SU-DHL-6 (cell line): Measurements from ENCODE around the gene LCNL1.

ENCODE experiments used
- H2AFZ ChIP-seq: fragments of 200-600 bp; sonication (generic); 2 replicates; pipeline ENCODE4 v1.6.1; 2014; ENCODE audit warnings: low read depth, mild to moderate bottlenecking, moderate library complexity, mixed read lengths, antibody characterized with exemption, low read length; ENCODE audit not compliant: severe bottlenecking
- H3F3A ChIP-seq: fragments of 200-600 bp; shearing (Covaris generic); 2 replicates; pipeline ENCODE4 v1.6.0; 2016; ENCODE audit warnings: antibody characterized with exemption, mild to moderate bottlenecking; ENCODE audit not compliant: insufficient read depth
- H3K27ac ChIP-seq: fragments of 200-600 bp; sonication (generic); 2 replicates; pipeline ENCODE4 v1.5.1; 2016; ENCODE audit warnings: low read depth, mild to moderate bottlenecking, low read length, moderate library complexity, mixed read lengths
- H3K27me3 ChIP-seq: fragments of 200-600 bp; sonication (generic), shearing (Covaris generic); 2 replicates; pipeline ENCODE4 v1.6.0; 2014; ENCODE audit warnings: mild to moderate bottlenecking, low read length
- H3K36me3 ChIP-seq: fragments of 200-600 bp; sonication (generic); 2 replicates; pipeline ENCODE4 v1.6.1; 2014; ENCODE audit warnings: mild to moderate bottlenecking, low read length, mixed read lengths
- H3K4me2 ChIP-seq: fragments of 300-600, 200-600 bp; shearing (Covaris generic), sonication (generic); 2 replicates; pipeline ENCODE4 v1.6.0; 2014; ENCODE audit warnings: low read length, low read depth, mild to moderate bottlenecking; ENCODE audit not compliant: poor library complexity, severe bottlenecking
- H3K4me3 ChIP-seq: fragments of 200-600 bp; sonication (generic); 2 replicates; pipeline ENCODE4 v1.5.1; 2014; ENCODE audit warnings: antibody characterized with exemption, low read length, mild to moderate bottlenecking, mixed read lengths; ENCODE audit not compliant: insufficient read depth, poor library complexity, severe bottlenecking
- H3K79me2 ChIP-seq: fragments of 200-600 bp; sonication (generic); 2 replicates; pipeline ENCODE4 v1.6.1; 2014; ENCODE audit warnings: mild to moderate bottlenecking, low read length, moderate library complexity; ENCODE audit not compliant: insufficient read depth
- H3K9ac ChIP-seq: fragments of 200-600 bp; sonication (generic); 2 replicates; pipeline ENCODE4 v1.7.0; 2014; ENCODE audit warnings: mild to moderate bottlenecking, low read length
- H3K9me2 ChIP-seq: fragments of 200-600 bp; sonication (generic); replicated peaks from 2 replicates; pipeline ENCODE4 v1.6.1; 2014; ENCODE audit warnings: low read length; ENCODE audit not compliant: insufficient read depth
- H3K9me3 ChIP-seq: fragments of 200-600 bp; sonication (generic); 2 replicates; pipeline ENCODE4 v1.6.1; 2014; ENCODE audit warnings: low read length, mixed read lengths; ENCODE audit not compliant: insufficient read depth
- H4K20me1 ChIP-seq: fragments of 200-600 bp; sonication (generic); 2 replicates; pipeline ENCODE4 v1.6.1; 2014; ENCODE audit warnings: low read depth, mild to moderate bottlenecking, antibody characterized with exemption, low read length, moderate library complexity, mixed read lengths
- EZH2phosphoT487 ChIP-seq: fragments of 200-600 bp; sonication (generic), shearing (Covaris generic); conservative IDR thresholded peaks from 2 replicates; pipeline ENCODE4 v1.6.1; 2018; ENCODE audit warnings: mild to moderate bottlenecking, antibody characterized with exemption, low read length, moderate library complexity, mixed read lengths
- TF ChIP-seq, protein P1 (sequence below): fragments of 200-600 bp; sonication (generic); IDR thresholded peaks from one replicate; pipeline ENCODE4 v1.5.1; 2017; ENCODE audit warnings: antibody characterized with exemption, mild to moderate bottlenecking, low read length, moderate library complexity; ENCODE audit not compliant: insufficient read depth, poor library complexity, severe bottlenecking

LCNL1 gene

DNA sequence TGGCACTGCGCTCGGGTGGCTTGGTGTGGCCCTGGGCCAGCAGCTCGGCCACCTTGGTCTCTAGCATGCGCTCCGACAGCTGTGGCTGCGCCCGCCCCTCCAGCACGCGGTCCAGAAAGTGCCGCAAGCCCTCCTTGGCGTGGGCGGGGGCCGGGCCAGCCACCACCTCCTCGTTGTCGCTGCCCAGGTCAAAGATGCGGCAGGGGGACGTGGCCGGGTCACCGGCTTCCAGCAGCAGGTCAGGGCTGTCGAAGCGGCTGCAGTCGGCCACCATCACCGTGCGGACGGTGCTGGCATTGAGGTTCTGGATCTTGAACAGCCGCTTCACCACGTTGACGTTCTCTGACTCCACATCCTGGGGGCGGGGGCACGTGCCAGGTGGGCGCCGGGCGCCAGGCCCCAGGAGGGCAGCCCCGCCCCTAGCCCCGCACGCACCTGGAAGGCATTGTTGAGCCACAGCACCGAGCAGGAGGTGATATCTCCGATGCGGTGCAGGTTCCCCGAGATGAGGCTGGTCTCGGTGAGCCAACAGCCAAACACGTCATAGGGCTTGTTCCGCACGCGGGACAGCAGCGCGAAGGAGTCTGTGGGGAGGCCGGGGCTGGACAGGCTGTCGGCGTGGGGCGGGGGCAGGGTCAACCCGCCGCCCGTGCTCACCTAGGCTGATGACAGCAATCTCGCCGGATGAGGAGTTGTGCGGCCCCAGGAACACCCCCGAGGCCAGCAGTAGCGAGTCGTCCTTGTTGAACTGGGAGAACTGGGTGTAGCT, 40.5 kb upstream of the LCNL1 start:
- Histone ChIP-seq H4K20me1 (no peaks in the 10 kb centered on the region), H3K36me3 (no peaks in the 10 kb centered on the region), H3K27me3 (no peaks in the 10 kb centered on the region), H3K4me2 (no peak overlapping the region), H3K79me2 (peaks cover 8% of the 10 kb centered on the region), H3K27ac (no peak overlapping the region), H2AFZ (no peak overlapping the region), H3K9ac (no peak overlapping the region), H3K9me2 (no peaks in the 10 kb centered on the region), H3K9me3 (no peaks in the 10 kb centered on the region), H3K4me3 (no peak overlapping the region), H3F3A (no peaks in the 10 kb centered on the region; the same call in 1 of the 2 replicates)
- TF ChIP-seq, protein P1, sequence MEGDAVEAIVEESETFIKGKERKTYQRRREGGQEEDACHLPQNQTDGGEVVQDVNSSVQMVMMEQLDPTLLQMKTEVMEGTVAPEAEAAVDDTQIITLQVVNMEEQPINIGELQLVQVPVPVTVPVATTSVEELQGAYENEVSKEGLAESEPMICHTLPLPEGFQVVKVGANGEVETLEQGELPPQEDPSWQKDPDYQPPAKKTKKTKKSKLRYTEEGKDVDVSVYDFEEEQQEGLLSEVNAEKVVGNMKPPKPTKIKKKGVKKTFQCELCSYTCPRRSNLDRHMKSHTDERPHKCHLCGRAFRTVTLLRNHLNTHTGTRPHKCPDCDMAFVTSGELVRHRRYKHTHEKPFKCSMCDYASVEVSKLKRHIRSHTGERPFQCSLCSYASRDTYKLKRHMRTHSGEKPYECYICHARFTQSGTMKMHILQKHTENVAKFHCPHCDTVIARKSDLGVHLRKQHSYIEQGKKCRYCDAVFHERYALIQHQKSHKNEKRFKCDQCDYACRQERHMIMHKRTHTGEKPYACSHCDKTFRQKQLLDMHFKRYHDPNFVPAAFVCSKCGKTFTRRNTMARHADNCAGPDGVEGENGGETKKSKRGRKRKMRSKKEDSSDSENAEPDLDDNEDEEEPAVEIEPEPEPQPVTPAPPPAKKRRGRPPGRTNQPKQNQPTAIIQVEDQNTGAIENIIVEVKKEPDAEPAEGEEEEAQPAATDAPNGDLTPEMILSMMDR, result no peak
- no peak for TF ChIP-seq EZH2phosphoT487

DNA sequence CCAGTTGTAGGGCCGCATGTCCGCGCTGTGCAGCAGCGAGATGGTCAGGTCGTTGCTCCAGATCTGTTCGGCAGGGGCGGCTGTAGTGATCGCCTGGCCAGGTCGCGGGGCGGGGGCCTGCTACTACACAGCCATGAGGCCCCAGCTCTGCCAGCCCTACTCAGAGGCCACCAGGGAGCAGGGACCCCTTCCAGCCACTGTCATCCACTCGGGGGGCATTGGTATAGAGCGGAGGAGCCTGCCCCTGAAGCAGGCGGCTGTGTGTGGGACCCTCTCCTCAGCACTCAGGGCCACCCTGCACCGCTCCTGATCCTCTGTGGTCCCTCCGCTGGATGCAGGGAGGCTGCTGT, 39.9 kb upstream of the LCNL1 start:
- no peaks in the 10 kb centered on the region for H3F3A ChIP-seq
- no peak overlapping the region for H3K9ac ChIP-seq
- H3K36me3 ChIP-seq, result no peaks in the 10 kb centered on the region
- no peaks in the 10 kb centered on the region for H4K20me1 ChIP-seq
- H3K27me3 ChIP-seq, result no peaks in the 10 kb centered on the region
- TF ChIP-seq, protein P1, result no peak
- TF ChIP-seq EZH2phosphoT487, result no peak
- H3K9me2 ChIP-seq, result no peaks in the 10 kb centered on the region
- H3K27ac ChIP-seq, result no peak overlapping the region
- H2AFZ ChIP-seq, result no peak overlapping the region
- no peaks in the 10 kb centered on the region for H3K9me3 ChIP-seq
- H3K4me2 ChIP-seq, result no peak overlapping the region
- no peak overlapping the region for H3K4me3 ChIP-seq
- peaks cover 8% of the 10 kb centered on the region for H3K79me2 ChIP-seq

DNA sequence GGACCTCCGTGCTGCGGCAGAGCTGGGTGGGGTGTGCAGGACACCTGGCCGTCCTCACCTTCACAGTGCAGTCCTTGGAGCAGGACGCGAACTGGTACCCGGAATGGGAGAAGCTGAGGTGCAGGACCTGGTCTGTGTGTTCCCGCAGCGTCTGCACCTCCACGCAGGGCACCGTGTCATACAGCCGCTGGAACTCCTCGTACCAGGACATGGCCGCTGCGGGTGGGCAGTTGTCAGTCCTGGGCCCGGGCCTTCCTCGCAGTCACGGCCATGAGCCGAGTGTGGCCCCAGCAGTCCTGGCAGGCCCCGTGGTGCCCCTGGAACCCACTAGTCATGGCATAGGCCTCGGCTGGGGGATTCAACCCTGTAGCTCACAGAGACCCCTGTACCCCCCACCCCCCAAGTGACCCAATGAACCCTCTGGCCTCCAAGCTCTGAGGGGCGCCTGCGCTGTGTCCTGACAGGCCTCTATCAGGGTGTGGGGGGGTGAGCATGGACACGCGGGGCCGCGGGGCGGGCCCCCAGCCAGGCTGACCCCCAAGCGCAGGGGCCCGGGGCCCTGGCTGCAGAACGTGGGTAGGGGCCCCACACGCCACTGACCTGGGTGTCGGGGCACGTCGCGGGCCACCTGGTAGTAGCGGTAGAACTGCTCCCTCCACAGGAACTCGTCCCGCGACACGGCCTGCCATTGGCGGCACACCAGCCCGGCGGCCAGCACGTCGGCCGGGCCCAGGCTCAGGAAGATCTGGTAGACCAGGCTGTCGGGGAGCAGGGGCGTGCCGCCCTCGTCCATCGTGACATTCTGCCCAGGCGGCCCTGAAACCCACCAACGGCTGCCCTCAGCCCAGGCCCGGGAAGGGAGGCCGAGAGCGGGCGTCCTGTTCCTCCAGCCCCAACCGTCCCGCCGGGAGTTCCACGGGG, 39.2 kb upstream of the LCNL1 start:
- peak overlapping the region; percentile 69 for H3K27ac ChIP-seq
- H3F3A ChIP-seq, result no peaks in the 10 kb centered on the region
- no peaks in the 10 kb centered on the region for H3K27me3 ChIP-seq
- no peaks in the 10 kb centered on the region for H3K9me3 ChIP-seq
- no peak overlapping the region for H2AFZ ChIP-seq
- H3K79me2 ChIP-seq, result peaks cover 8% of the 10 kb centered on the region
- TF ChIP-seq, protein P1, result no peak
- TF ChIP-seq EZH2phosphoT487, result no peak
- no peaks in the 10 kb centered on the region for H3K9me2 ChIP-seq
- H3K4me2 ChIP-seq, result peak overlapping the region; percentile 57
- no peaks in the 10 kb centered on the region for H4K20me1 ChIP-seq
- H3K4me3 ChIP-seq, result peak overlapping the region; percentile 88
- H3K36me3 ChIP-seq, result no peaks in the 10 kb centered on the region
- H3K9ac ChIP-seq, result peak overlapping the region; percentile 94
